RWPE1 (cell line): ENCODE data around the gene CIC.

Source experiments
- CTCF ChIA-PET: fragments of 350-600 bp; sonication (Branson Sonifier 250); formaldehyde crosslinking; extraction: SDS; loops from one replicate; lab custom pipeline; 2021; lab: Yijun Ruan, JAX
- POLR2A ChIA-PET: fragments of 400-600 bp; formaldehyde crosslinking; extraction: SDS; loops from one replicate; lab custom pipeline; 2020; ENCODE audit warnings: antibody characterized with exemption; ENCODE audit not compliant: low non-redundant PET; lab: Yijun Ruan, JAX
- DNase-seq: peaks from one replicate; pipeline ENCODE4 v3.0.0; 2012; ENCODE audit warnings: low spot score
- H3K27ac ChIP-seq: fragments of 450-650 bp; 2 replicates; pipeline ENCODE4 v1.5.1; 2017
- TF ChIP-seq, protein P1 (sequence below): fragments of 450-650 bp; conservative IDR thresholded peaks from 2 replicates; pipeline ENCODE4 v1.5.1; 2017; ENCODE audit warnings: low read depth, mild to moderate bottlenecking

Gene CIC

DNA sequence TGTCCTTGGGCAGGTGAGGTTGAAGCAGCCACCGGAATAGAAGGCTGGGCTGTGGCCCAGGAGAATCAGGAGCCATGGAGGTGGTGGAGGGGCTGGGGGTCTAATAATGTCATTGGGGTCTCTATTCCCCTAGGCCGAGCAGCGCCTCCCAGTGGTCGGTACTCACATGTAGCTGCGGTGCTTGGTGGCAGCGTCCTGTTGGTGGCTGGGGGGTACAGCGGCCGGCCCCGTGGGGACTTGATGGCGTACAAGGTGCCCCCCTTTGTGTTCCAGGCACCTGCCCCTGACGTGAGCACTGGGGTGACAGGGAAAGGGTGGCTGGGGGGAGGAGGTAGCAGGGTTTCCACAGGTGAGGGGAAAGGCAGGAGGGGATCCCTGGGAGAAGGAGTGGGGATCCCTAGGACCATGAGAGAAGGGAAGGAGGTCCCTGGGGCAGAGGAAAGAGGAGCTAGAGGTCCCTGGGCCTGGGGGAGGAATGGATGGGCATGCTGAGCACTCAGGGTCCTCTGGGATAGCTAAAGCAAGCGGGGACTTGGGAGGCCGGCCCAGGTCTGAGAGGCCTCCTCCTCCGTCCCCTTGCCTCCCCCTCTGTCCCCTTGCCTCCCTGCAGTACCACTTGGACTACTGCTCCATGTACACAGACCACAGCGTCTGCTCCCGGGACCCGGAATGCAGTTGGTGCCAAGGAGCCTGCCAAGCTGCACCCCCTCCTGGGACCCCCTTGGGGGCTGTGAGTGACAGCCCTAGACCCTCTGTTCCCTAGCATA is 74.5 kb downstream of the CIC start:
- ChIA-PET CTCF (no interaction called here), POLR2A (no interaction called here)
- TF ChIP-seq, protein P1, sequence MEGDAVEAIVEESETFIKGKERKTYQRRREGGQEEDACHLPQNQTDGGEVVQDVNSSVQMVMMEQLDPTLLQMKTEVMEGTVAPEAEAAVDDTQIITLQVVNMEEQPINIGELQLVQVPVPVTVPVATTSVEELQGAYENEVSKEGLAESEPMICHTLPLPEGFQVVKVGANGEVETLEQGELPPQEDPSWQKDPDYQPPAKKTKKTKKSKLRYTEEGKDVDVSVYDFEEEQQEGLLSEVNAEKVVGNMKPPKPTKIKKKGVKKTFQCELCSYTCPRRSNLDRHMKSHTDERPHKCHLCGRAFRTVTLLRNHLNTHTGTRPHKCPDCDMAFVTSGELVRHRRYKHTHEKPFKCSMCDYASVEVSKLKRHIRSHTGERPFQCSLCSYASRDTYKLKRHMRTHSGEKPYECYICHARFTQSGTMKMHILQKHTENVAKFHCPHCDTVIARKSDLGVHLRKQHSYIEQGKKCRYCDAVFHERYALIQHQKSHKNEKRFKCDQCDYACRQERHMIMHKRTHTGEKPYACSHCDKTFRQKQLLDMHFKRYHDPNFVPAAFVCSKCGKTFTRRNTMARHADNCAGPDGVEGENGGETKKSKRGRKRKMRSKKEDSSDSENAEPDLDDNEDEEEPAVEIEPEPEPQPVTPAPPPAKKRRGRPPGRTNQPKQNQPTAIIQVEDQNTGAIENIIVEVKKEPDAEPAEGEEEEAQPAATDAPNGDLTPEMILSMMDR = no peak
- DNase-seq = no peak
- H3K27ac ChIP-seq = no peak overlapping the region; the same call in 1 of the 2 replicates

DNA sequence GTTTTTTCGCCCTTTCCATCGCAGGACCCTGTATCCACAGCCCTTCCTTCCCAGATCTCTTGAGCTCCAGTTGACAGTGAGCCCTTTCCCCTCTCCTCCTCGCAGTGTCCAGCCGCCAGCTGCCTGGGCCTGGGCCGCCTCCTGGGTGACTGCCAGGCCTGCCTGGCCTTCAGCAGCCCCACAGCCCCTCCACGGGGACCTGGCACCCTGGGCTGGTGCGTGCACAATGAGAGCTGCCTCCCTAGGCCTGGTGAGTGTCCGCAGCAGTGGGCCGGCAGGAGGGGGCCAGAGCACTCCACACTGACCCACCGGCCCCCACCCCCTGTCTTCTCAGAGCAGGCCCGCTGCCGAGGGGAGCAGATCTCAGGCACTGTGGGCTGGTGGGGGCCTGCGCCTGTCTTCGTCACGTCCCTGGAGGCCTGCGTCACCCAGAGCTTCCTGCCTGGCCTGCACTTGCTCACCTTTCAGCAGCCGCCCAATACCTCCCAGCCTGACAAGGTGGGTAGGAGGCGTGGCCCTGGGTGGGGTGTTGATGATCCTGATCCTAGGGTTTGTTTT is 75.4 kb downstream of the CIC start:
- CTCF ChIA-PET = interaction anchor here (0.6 kb wide), 1 partner anchor 18 kb away, joined by 3 read pairs; no protein-coding TSS in a partner anchor
- TF ChIP-seq, protein P1 = no peak
- H3K27ac ChIP-seq = no peak overlapping the region; the same call in 1 of the 2 replicates
- no peak for DNase-seq
- POLR2A ChIA-PET = no interaction called here
